Measurements from ENCODE around the gene FRY.

The FRY gene

GRCh38 chr13:32201809-32202208 is 170.2 kb downstream of the FRY start:
- Mint-ChIP-seq H3K4me3 (no peak overlapping the region), H3K27me3 (peaks cover 4% of the 10 kb centered on the region), H3K36me3 (no peaks in the 10 kb centered on the region), H3K9me3 (ENCODE audit: low read depth) (no peaks in the 10 kb centered on the region), H3K27ac (no peak overlapping the region), H3K4me1 (ENCODE audit: low read depth) (no peaks in the 10 kb centered on the region)

- H3K4me1 Mint-ChIP-seq (ENCODE audit: low read depth): no peaks in the 10 kb centered on the region
- H3K9me3 Mint-ChIP-seq (ENCODE audit: low read depth): no peaks in the 10 kb centered on the region
- H3K27ac Mint-ChIP-seq: no peak overlapping the region
- H3K36me3 Mint-ChIP-seq: no peaks in the 10 kb centered on the region
- H3K4me3 Mint-ChIP-seq: no peak overlapping the region
- H3K27me3 Mint-ChIP-seq: peaks cover 4% of the 10 kb centered on the region
Measured at GRCh38 chr13:32202268-32202667, 170.7 kb downstream of the FRY start.

GRCh38 chr13:32203221-32203620 is 171.6 kb downstream of the FRY start:
- peaks cover 4% of the 10 kb centered on the region for H3K27me3 Mint-ChIP-seq
- H3K4me3 Mint-ChIP-seq: no peak overlapping the region
- no peak overlapping the region for H3K27ac Mint-ChIP-seq
- H3K4me1 Mint-ChIP-seq (ENCODE audit: low read depth): no peaks in the 10 kb centered on the region
- H3K9me3 Mint-ChIP-seq (ENCODE audit: low read depth): no peaks in the 10 kb centered on the region
- H3K36me3 Mint-ChIP-seq: no peaks in the 10 kb centered on the region

GRCh38 chr13:32203736-32204135 is 172.2 kb downstream of the FRY start:
- Mint-ChIP-seq H3K9me3 (ENCODE audit: low read depth) (no peaks in the 10 kb centered on the region), H3K4me1 (ENCODE audit: low read depth) (no peaks in the 10 kb centered on the region), H3K27ac (no peak overlapping the region), H3K4me3 (no peak overlapping the region), H3K27me3 (peaks cover 4% of the 10 kb centered on the region), H3K36me3 (no peaks in the 10 kb centered on the region)

- H3K4me1 Mint-ChIP-seq (ENCODE audit: low read depth): no peaks in the 10 kb centered on the region
- no peak overlapping the region for H3K4me3 Mint-ChIP-seq
- no peaks in the 10 kb centered on the region for H3K36me3 Mint-ChIP-seq
- H3K9me3 Mint-ChIP-seq (ENCODE audit: low read depth): no peaks in the 10 kb centered on the region
- peaks cover 4% of the 10 kb centered on the region for H3K27me3 Mint-ChIP-seq
- no peak overlapping the region for H3K27ac Mint-ChIP-seq
Measured at GRCh38 chr13:32205431-32206096, 174.0 kb downstream of the FRY start.

- Mint-ChIP-seq H3K4me1 (ENCODE audit: low read depth) (no peaks in the 10 kb centered on the region), H3K27me3 (peaks cover 4% of the 10 kb centered on the region), H3K36me3 (no peaks in the 10 kb centered on the region), H3K27ac (no peak overlapping the region), H3K4me3 (no peak overlapping the region), H3K9me3 (ENCODE audit: low read depth) (no peaks in the 10 kb centered on the region)
Measured at GRCh38 chr13:32206097-32206740, 174.6 kb downstream of the FRY start.

- Mint-ChIP-seq H3K27me3 (peaks cover 1% of the 10 kb centered on the region), H3K27ac (no peak overlapping the region), H3K4me3 (no peak overlapping the region), H3K9me3 (ENCODE audit: low read depth) (no peaks in the 10 kb centered on the region), H3K4me1 (ENCODE audit: low read depth) (no peaks in the 10 kb centered on the region), H3K36me3 (no peaks in the 10 kb centered on the region)
Measured at GRCh38 chr13:32208860-32209259, 177.3 kb downstream of the FRY start.

GRCh38 chr13:32209652-32210051 is 178.1 kb downstream of the FRY start:
- Mint-ChIP-seq H3K4me1 (ENCODE audit: low read depth) (no peaks in the 10 kb centered on the region), H3K9me3 (ENCODE audit: low read depth) (no peaks in the 10 kb centered on the region), H3K27me3 (no peaks in the 10 kb centered on the region), H3K36me3 (no peaks in the 10 kb centered on the region), H3K4me3 (no peak overlapping the region), H3K27ac (no peak overlapping the region)

GRCh38 chr13:32210101-32210500 is 178.5 kb downstream of the FRY start:
- Mint-ChIP-seq H3K9me3 (ENCODE audit: low read depth) (no peaks in the 10 kb centered on the region), H3K27me3 (no peaks in the 10 kb centered on the region), H3K4me3 (no peak overlapping the region), H3K36me3 (no peaks in the 10 kb centered on the region), H3K27ac (no peak overlapping the region), H3K4me1 (ENCODE audit: low read depth) (no peaks in the 10 kb centered on the region)

GRCh38 chr13:32211813-32212212 is 180.2 kb downstream of the FRY start:
- Mint-ChIP-seq H3K27me3 (no peaks in the 10 kb centered on the region), H3K9me3 (ENCODE audit: low read depth) (no peaks in the 10 kb centered on the region), H3K36me3 (no peaks in the 10 kb centered on the region), H3K4me1 (ENCODE audit: low read depth) (no peaks in the 10 kb centered on the region), H3K27ac (no peak overlapping the region), H3K4me3 (no peak overlapping the region)

GRCh38 chr13:32212421-32212820 is 180.8 kb downstream of the FRY start:
- no peaks in the 10 kb centered on the region for H3K27me3 Mint-ChIP-seq
- no peaks in the 10 kb centered on the region for H3K4me1 Mint-ChIP-seq (ENCODE audit: low read depth)
- no peaks in the 10 kb centered on the region for H3K36me3 Mint-ChIP-seq
- no peak overlapping the region for H3K27ac Mint-ChIP-seq
- H3K4me3 Mint-ChIP-seq: no peak overlapping the region
- H3K9me3 Mint-ChIP-seq (ENCODE audit: low read depth): no peaks in the 10 kb centered on the region

- Mint-ChIP-seq H3K36me3 (no peaks in the 10 kb centered on the region), H3K4me1 (ENCODE audit: low read depth) (no peaks in the 10 kb centered on the region), H3K27ac (no peak overlapping the region), H3K9me3 (ENCODE audit: low read depth) (no peaks in the 10 kb centered on the region), H3K4me3 (no peak overlapping the region), H3K27me3 (no peaks in the 10 kb centered on the region)
Measured at GRCh38 chr13:32213626-32214025, 182.1 kb downstream of the FRY start.

- Mint-ChIP-seq H3K9me3 (ENCODE audit: low read depth) (no peaks in the 10 kb centered on the region), H3K36me3 (no peaks in the 10 kb centered on the region), H3K4me3 (no peak overlapping the region), H3K27me3 (no peaks in the 10 kb centered on the region), H3K4me1 (ENCODE audit: low read depth) (no peaks in the 10 kb centered on the region), H3K27ac (no peak overlapping the region)
Measured at GRCh38 chr13:32214071-32214470, 182.5 kb downstream of the FRY start.

- Mint-ChIP-seq H3K4me1 (ENCODE audit: low read depth) (no peaks in the 10 kb centered on the region), H3K36me3 (no peaks in the 10 kb centered on the region)
Measured at GRCh38 chr13:32216281-32216680, 184.7 kb downstream of the FRY start.

GRCh38 chr13:32222046-32222676 is 190.6 kb downstream of the FRY start:
- Mint-ChIP-seq H3K4me1 (ENCODE audit: low read depth) (no peaks in the 10 kb centered on the region), H3K4me3 (no peak overlapping the region), H3K27me3 (no peaks in the 10 kb centered on the region), H3K9me3 (ENCODE audit: low read depth) (no peaks in the 10 kb centered on the region), H3K36me3 (no peaks in the 10 kb centered on the region), H3K27ac (no peak overlapping the region)

More at GRCh38 chr13:32216281-32216680, 184.7 kb downstream of the FRY start:
- no peak overlapping the region for H3K4me3 Mint-ChIP-seq
- no peaks in the 10 kb centered on the region for H3K27me3 Mint-ChIP-seq
- H3K27ac Mint-ChIP-seq: no peak overlapping the region
- H3K9me3 Mint-ChIP-seq (ENCODE audit: low read depth): no peaks in the 10 kb centered on the region

Measured in activated naive CD8-positive, alpha-beta T cell (primary cell).